T-helper 22 cell (primary cell): ENCODE data around the gene NFYB.
A peak's percentile ranks its signal among the peaks of the same experiment; 100 is the strongest.
"Not testable (repeated sequence)": the region's sequence is repeated elsewhere in the genome, so short reads cannot be mapped to it uniquely, and the experiment has no call there.

ENCODE experiments used
- DNase-seq: peaks from one replicate; pipeline ENCODE4 v3.0.0-alpha.2; 2020; ENCODE audit warnings: low read depth

The NFYB gene

GRCh38 chr12:104137902-104138796 lies at the start of gene NFYB:
Gene NFYB, minus strand, starts transcription at chr12:104138210. Its CDS starts 2,757 bp downstream, at chr12:104135453.
- DNase-seq = peak; percentile 90

GRCh38 chr12:104187446-104188155 lies 49.6 kb upstream of the NFYB start:
- DNase-seq = no peak

GRCh38 chr12:104183443-104183842 lies 45.4 kb upstream of the NFYB start:
- DNase-seq = no peak

- DNase-seq = no peak
Observed at GRCh38 chr12:104182621-104183378, 44.8 kb upstream of the NFYB start.

- DNase-seq = no peak
Observed at GRCh38 chr12:104182144-104182543, 44.1 kb upstream of the NFYB start.

GRCh38 chr12:104181313-104181712 lies 43.3 kb upstream of the NFYB start:
- DNase-seq = no peak

GRCh38 chr12:104180374-104180773 lies 42.4 kb upstream of the NFYB start:
- DNase-seq = no peak

GRCh38 chr12:104177663-104178501 lies 39.9 kb upstream of the NFYB start:
- no peak for DNase-seq

- DNase-seq = no peak
Observed at GRCh38 chr12:104177336-104177662, 39.3 kb upstream of the NFYB start.

GRCh38 chr12:104175726-104176247 lies 37.8 kb upstream of the NFYB start:
- no peak for DNase-seq

- not testable (repeated sequence) for DNase-seq
Observed at GRCh38 chr12:104173804-104174203, 35.8 kb upstream of the NFYB start.

- no peak for DNase-seq
Observed at GRCh38 chr12:104172570-104172947, 34.5 kb upstream of the NFYB start.

GRCh38 chr12:104171785-104172569 lies 34.0 kb upstream of the NFYB start:
- DNase-seq = no peak

GRCh38 chr12:104168596-104168995 lies 30.6 kb upstream of the NFYB start:
- no peak for DNase-seq

- DNase-seq = no peak
Observed at GRCh38 chr12:104167519-104168458, 29.8 kb upstream of the NFYB start.

- DNase-seq = no peak
Observed at GRCh38 chr12:104166465-104166864, 28.5 kb upstream of the NFYB start.

- no peak for DNase-seq
Observed at GRCh38 chr12:104165801-104166200, 27.8 kb upstream of the NFYB start.

GRCh38 chr12:104164634-104165033 lies 26.6 kb upstream of the NFYB start:
- no peak for DNase-seq

- DNase-seq = no peak
Observed at GRCh38 chr12:104163631-104164030, 25.6 kb upstream of the NFYB start.

GRCh38 chr12:104163028-104163427 lies 25.0 kb upstream of the NFYB start:
- not testable (repeated sequence) for DNase-seq
